NAMALWA (cell line): ENCODE data around the gene DLG2.

Experiments
- DNase-seq: peaks from one replicate; pipeline ENCODE4 v3.0.0-alpha.2; 2015; ENCODE audit warnings: low spot score

Gene DLG2

GRCh38 chr11:83566950-83567349, 2060.2 kb downstream of the DLG2 start:
- DNase-seq: no peak

- no peak for DNase-seq
Measured at GRCh38 chr11:83564870-83565269, 2062.3 kb downstream of the DLG2 start.

- no peak for DNase-seq
Measured at GRCh38 chr11:83558281-83558680, 2068.9 kb downstream of the DLG2 start.

GRCh38 chr11:83557653-83558052, 2069.5 kb downstream of the DLG2 start:
- peak; percentile 17 for DNase-seq

- DNase-seq: no peak
Measured at GRCh38 chr11:83554876-83555275, 2072.3 kb downstream of the DLG2 start.

GRCh38 chr11:83549984-83550667, 2077.0 kb downstream of the DLG2 start:
- no peak for DNase-seq

GRCh38 chr11:83546368-83546767, 2080.8 kb downstream of the DLG2 start:
- no peak for DNase-seq

- no peak for DNase-seq
Measured at GRCh38 chr11:83545494-83546260, 2081.5 kb downstream of the DLG2 start.

- no peak for DNase-seq
Measured at GRCh38 chr11:83544846-83545245, 2082.3 kb downstream of the DLG2 start.

- no peak for DNase-seq
Measured at GRCh38 chr11:83543706-83544439, 2083.3 kb downstream of the DLG2 start.

- no peak for DNase-seq
Measured at GRCh38 chr11:83542861-83543260, 2084.3 kb downstream of the DLG2 start.

- DNase-seq: no peak
Measured at GRCh38 chr11:83540728-83541127, 2086.4 kb downstream of the DLG2 start.

- no peak for DNase-seq
Measured at GRCh38 chr11:83540112-83540675, 2086.9 kb downstream of the DLG2 start.

GRCh38 chr11:83538286-83538685, 2088.9 kb downstream of the DLG2 start:
- DNase-seq: no peak

- DNase-seq: no peak
Measured at GRCh38 chr11:83537131-83537610, 2090.0 kb downstream of the DLG2 start.

- DNase-seq: no peak
Measured at GRCh38 chr11:83533166-83533565, 2094.0 kb downstream of the DLG2 start.

- no peak for DNase-seq
Measured at GRCh38 chr11:83528877-83529276, 2098.3 kb downstream of the DLG2 start.

GRCh38 chr11:83528225-83528624, 2098.9 kb downstream of the DLG2 start:
- no peak for DNase-seq

- peak; percentile 5 for DNase-seq
Measured at GRCh38 chr11:83523676-83524075, 2103.5 kb downstream of the DLG2 start.

GRCh38 chr11:83522911-83523310, 2104.2 kb downstream of the DLG2 start:
- no peak for DNase-seq

GRCh38 chr11:83521647-83522596, 2105.2 kb downstream of the DLG2 start:
- peak; percentile 47 for DNase-seq
